Bronchial epithelial cell (primary cell): Measurements from ENCODE around the gene PC. TPM values are rescaled to one million over a fixed set of nuclear protein-coding genes. Genes with fewer than 3 reads are reported as not detected.
A peak's percentile ranks its signal among the peaks of the same experiment; 100 is the strongest.

Source experiments
- DNase-seq: peaks from one replicate; pipeline ENCODE4 v3.0.0-alpha.2; 2010; ENCODE audit warnings: low read depth
- FAIRE-seq: peaks from 2 replicates; lab custom pipeline; 2011; peaks lifted over from hg19 to GRCh38; lab: Jason Lieb, UNC
- H3K27me3 ChIP-seq: 2 replicates; pipeline ENCODE4 v1.5.1; 2011; ENCODE audit warnings: low read length; ENCODE audit not compliant: control insufficient read depth, insufficient read depth
- H3K36me3 ChIP-seq: 2 replicates; pipeline ENCODE4 v1.5.1; 2011; ENCODE audit warnings: low read length; ENCODE audit not compliant: control insufficient read depth, insufficient read depth
- H3K4me3 ChIP-seq: 2 replicates; pipeline ENCODE4 v1.5.1; 2011; ENCODE audit warnings: mild to moderate bottlenecking, low read depth, low read length, control low read depth
- total RNA-seq: library from RNA; depleted of rRNA; stranded (reverse); fragments of >200 nt; gene quantifications from 2 replicates; pipeline ENCODE4 v1.2.1, GENCODE V29; 2014
- TF ChIP-seq, protein P1 (sequence below): IDR thresholded peaks from 2 replicates; pipeline ENCODE4 v1.5.1; 2011; ENCODE audit warnings: mild to moderate bottlenecking, moderate library complexity, low read length, control low read depth, inconsistent platforms; ENCODE audit not compliant: insufficient read depth, severe bottlenecking

PC gene
- total RNA-seq, 1 donor from 2014 or later = 14.2 TPM

GRCh38 chr11:66844496-66845142 lies 113.6 kb downstream of the PC start:
- no peaks in the 10 kb centered on the region for H3K27me3 ChIP-seq
- peak overlapping the region; percentile 96 for H3K4me3 ChIP-seq
- H3K36me3 ChIP-seq = peaks cover 30% of the 10 kb centered on the region
- TF ChIP-seq, protein P1, sequence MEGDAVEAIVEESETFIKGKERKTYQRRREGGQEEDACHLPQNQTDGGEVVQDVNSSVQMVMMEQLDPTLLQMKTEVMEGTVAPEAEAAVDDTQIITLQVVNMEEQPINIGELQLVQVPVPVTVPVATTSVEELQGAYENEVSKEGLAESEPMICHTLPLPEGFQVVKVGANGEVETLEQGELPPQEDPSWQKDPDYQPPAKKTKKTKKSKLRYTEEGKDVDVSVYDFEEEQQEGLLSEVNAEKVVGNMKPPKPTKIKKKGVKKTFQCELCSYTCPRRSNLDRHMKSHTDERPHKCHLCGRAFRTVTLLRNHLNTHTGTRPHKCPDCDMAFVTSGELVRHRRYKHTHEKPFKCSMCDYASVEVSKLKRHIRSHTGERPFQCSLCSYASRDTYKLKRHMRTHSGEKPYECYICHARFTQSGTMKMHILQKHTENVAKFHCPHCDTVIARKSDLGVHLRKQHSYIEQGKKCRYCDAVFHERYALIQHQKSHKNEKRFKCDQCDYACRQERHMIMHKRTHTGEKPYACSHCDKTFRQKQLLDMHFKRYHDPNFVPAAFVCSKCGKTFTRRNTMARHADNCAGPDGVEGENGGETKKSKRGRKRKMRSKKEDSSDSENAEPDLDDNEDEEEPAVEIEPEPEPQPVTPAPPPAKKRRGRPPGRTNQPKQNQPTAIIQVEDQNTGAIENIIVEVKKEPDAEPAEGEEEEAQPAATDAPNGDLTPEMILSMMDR = no peak
- FAIRE-seq (no peak), DNase-seq (no peak)

DNA sequence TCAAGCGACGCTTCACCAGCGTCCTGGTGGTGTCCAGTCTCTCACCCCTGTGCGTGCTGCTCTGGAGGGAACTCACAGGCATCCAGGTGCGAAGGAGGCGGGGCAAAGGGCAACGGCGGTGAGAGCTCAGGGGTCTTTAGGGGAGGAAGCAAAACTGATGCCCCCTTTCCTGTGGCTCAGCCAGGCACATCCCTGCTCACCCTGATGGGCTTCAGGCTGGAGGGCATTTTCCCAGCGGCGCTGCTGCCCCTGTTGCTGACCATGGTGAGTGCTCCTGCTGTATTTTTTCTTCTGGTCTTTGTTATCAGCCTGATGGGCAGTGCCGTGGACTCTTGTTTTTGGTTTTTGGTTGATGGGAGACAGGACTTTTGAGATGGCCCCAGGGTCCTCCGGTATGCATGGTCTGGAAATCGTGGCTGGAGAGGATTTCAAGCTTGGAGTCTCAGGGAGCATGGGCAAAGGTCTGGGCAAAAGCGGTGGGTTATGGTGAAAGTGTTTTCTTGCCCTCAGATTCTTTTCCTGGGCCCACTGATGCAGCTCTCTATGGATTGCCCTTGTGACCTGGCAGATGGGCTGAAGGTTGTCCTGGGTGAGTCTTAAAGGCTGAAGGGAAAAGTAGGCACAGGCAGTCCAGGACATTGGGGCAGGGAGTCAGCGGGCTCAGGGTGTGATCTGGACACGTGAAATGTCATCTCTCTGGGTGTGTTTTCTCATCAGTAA lies 114.2 kb downstream of the PC start:
- no peak for DNase-seq
- H3K4me3 ChIP-seq = peak overlapping the region; percentile 96
- no peaks in the 10 kb centered on the region for H3K27me3 ChIP-seq
- peaks cover 33% of the 10 kb centered on the region for H3K36me3 ChIP-seq
- TF ChIP-seq, protein P1 = no peak
- no peak for FAIRE-seq

DNA sequence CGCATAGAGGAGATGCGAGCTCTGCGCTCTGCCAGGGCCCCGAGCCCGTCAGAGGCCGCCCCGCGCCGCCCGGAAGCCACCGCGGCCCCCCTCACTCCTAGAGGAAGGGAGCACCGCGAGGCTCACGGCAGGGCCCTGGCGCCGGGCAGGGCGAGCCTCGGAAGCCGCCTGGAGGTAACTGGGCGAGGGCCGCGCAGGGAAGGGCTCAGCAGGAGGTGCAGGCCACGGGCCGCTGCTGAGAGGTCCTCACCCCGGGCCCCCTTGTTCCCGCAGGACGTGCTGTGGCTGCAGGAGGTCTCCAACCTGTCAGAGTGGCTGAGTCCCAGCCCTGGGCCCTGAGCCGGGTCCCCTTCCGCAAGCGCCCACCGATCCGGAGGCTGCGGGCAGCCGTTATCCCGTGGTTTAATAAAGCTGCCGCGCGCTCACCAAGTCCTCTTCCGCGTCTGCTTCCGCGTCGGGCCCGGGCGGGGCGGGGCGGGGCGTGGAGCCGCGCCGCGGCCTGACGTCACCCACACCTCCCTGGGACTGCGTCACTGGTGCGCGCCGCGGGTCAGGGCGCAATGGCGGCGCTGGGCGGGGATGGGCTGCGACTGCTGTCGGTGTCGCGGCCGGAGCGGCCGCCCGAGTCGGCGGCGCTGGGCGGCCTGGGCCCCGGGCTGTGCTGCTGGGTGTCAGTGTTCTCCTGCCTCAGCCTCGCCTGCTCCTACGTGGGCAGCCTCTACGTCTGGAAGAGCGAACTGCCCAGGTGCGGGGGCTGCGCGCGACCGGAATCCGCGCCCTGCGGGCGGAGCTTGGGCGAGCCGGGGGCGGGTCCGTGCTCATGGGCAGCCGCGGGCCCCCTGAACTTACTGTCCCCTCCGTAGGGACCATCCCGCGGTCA lies 115.0 kb downstream of the PC start, which contains the start of gene RCE1:
RCE1 (plus strand) TSS at position 546 of the 880 bp plus-strand sequence; CDS start at position 561, 15 bp downstream.
- Histone ChIP-seq H3K27me3 (no peaks in the 10 kb centered on the region), H3K36me3 (peaks cover 30% of the 10 kb centered on the region), H3K4me3 (peak within 1 kb of the TSS; percentile 96)
- no peak for FAIRE-seq
- TF ChIP-seq, protein P1 = no peak
- DNase-seq = peak; percentile 65

DNA sequence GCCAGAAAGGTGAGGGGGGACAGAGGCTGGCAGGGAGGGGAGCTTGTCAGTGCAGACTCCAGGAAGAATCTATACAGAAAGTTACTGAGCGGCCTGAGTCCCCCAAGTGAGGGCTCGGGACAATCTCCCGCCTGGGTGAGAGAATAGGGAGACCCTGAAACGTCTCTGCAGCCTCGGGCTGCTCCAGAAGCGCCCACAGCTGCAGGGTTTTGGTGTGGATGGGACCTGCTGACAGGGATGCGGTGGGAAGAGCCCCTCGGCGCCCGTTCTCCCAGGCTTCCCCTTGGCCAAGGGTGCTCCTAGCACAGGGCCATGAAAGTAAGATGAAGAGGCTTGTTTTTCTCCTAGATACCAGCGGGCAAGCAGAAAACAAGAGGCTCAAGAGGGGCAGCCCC lies 115.7 kb downstream of the PC start:
- H3K36me3 ChIP-seq = peaks cover 32% of the 10 kb centered on the region
- TF ChIP-seq, protein P1 = no peak
- FAIRE-seq = no peak
- H3K4me3 ChIP-seq = peak overlapping the region; percentile 96
- DNase-seq = no peak
- no peaks in the 10 kb centered on the region for H3K27me3 ChIP-seq

DNA sequence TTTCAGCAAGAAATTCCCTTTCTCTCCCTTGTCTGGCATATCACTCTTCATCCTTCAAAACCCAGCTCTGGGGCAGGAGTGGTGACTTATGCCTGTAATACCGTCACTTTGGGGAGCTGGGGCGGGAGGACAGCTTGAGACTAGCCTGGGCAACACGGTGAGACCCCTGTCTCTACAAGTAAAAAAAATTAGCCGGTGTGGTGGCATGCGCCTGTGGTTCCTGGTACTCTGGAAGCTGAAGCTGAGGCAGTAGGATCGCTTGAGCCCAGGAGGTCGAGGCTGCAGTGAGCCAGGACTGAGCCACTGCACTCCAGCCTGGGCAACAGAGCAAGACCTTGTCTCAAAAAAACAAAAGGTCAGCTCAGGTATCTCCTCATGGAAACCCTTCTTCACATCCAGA lies 116.3 kb downstream of the PC start:
- Histone ChIP-seq H3K36me3 (peaks cover 31% of the 10 kb centered on the region), H3K27me3 (no peaks in the 10 kb centered on the region), H3K4me3 (peak overlapping the region; percentile 96)
- FAIRE-seq = no peak
- DNase-seq = no peak
- TF ChIP-seq, protein P1 = no peak
